H1 (cell line): Measurements from ENCODE around the gene TRAPPC6A. TPM values are rescaled to one million over a fixed set of nuclear protein-coding genes. Genes with fewer than 3 reads are reported as not detected.

Source experiments
- CTCF ChIA-PET: fragments of 300-600 bp; sonication (Branson Sonifier 250); formaldehyde crosslinking; loops from one replicate; lab custom pipeline; 2021; ENCODE audit not compliant: partially characterized antibody; lab: Charles Lee
- POLR2A ChIA-PET: fragments of 300-600 bp; sonication (Branson Sonifier 250); formaldehyde crosslinking; loops from one replicate; lab custom pipeline; 2021; ENCODE audit warnings: inconsistent platforms; ENCODE audit not compliant: partially characterized antibody; lab: Charles Lee
- DNase-seq, 2 experiments: peaks; one replicate each; pipeline versions ENCODE4 v3.0.0 to v3.0.0-alpha.2; 2010 to 2022; ENCODE audit warnings: low spot score in 2 of 2, low read depth in 1 of 2, mixed read lengths in 1 of 2
- FAIRE-seq: peaks from 2 replicates; lab custom pipeline; 2011; peaks lifted over from hg19 to GRCh38; lab: Jason Lieb, UNC
- H2AFZ ChIP-seq: 2 replicates; pipeline ENCODE4 v1.8.1; 2012; ENCODE audit warnings: low read length, inconsistent platforms
- H2AK5ac ChIP-seq: 2 replicates; pipeline ENCODE4 v1.6.1; 2013; ENCODE audit warnings: low read depth, low read length
- H2BK120ac ChIP-seq: replicated peaks from 2 replicates; pipeline ENCODE3; 2013; ENCODE audit warnings: low read depth, low read length, inconsistent platforms
- H2BK12ac ChIP-seq: 2 replicates; pipeline ENCODE4 v1.6.1; 2013; ENCODE audit warnings: low read depth, low read length
- H2BK15ac ChIP-seq: 2 replicates; pipeline ENCODE4 v1.6.1; 2013; ENCODE audit warnings: low read length
- H2BK20ac ChIP-seq: 2 replicates; pipeline ENCODE4 v1.6.1; 2013; ENCODE audit warnings: low read length
- H2BK5ac ChIP-seq: 2 replicates; pipeline ENCODE4 v1.6.1; 2013; ENCODE audit warnings: low read depth, low read length
- H3K14ac ChIP-seq: 2 replicates; pipeline ENCODE4 v1.6.1; 2013; ENCODE audit warnings: inconsistent platforms; ENCODE audit not compliant: insufficient read length
- H3K18ac ChIP-seq: 2 replicates; pipeline ENCODE4 v1.6.1; 2013; ENCODE audit warnings: low read length; ENCODE audit errors: extremely low read depth
- H3K23ac ChIP-seq: 2 replicates; pipeline ENCODE4 v1.6.1; 2013; ENCODE audit warnings: inconsistent platforms; ENCODE audit not compliant: insufficient read length
- H3K23me2 ChIP-seq: 2 replicates; pipeline ENCODE4 v1.6.1; 2013; ENCODE audit warnings: low read depth, low read length
- H3K27ac ChIP-seq: 2 replicates; pipeline ENCODE4 v1.6.1; 2011; ENCODE audit warnings: low read depth, low read length, inconsistent platforms
- H3K27me3 ChIP-seq, 4 experiments: replicated peaks in 1 of 4; 1 replicate in 1 of 4; 2 replicates in 3 of 4; pipeline versions ENCODE4 v1.6.1 to v1.8.1; 2011 to 2013; ENCODE audit warnings: low read length in 3 of 4, mild to moderate bottlenecking in 3 of 4, inconsistent platforms in 2 of 4, mixed read lengths in 2 of 4, moderate library complexity in 1 of 4; ENCODE audit not compliant: control insufficient read depth in 3 of 4, insufficient read depth in 3 of 4; ENCODE audit errors: extremely low read depth in 1 of 4
- H3K36me3 ChIP-seq, 4 experiments: 2 replicates each; pipeline versions ENCODE4 v1.6.1 to v1.8.1; 2011 to 2013; ENCODE audit warnings: mild to moderate bottlenecking in 4 of 4, low read length in 3 of 4, moderate library complexity in 2 of 4, control low read depth in 1 of 4, inconsistent platforms in 1 of 4; ENCODE audit not compliant: insufficient read depth in 4 of 4, control insufficient read depth in 2 of 4
- H3K4ac ChIP-seq: replicated peaks from 2 replicates; pipeline ENCODE3; 2013; ENCODE audit warnings: low read length, low read depth, mixed read lengths, inconsistent platforms; ENCODE audit not compliant: insufficient read length
- H3K4me1 ChIP-seq, 4 experiments: replicated peaks in 1 of 4; 1 replicate in 1 of 4; 2 replicates in 3 of 4; pipeline versions ENCODE4 v1.6.1 to v1.8.1; 2011 to 2013; ENCODE audit warnings: low read length in 3 of 4, inconsistent platforms in 2 of 4, mixed read lengths in 1 of 4; ENCODE audit not compliant: insufficient read depth in 4 of 4, control insufficient read depth in 3 of 4
- H3K4me2 ChIP-seq, 2 experiments: 2 replicates each; pipeline versions ENCODE4 v1.6.1 to v1.8.1; 2011 to 2013; ENCODE audit warnings: low read depth in 2 of 2, low read length in 2 of 2, control low read depth in 1 of 2, inconsistent platforms in 1 of 2, mild to moderate bottlenecking in 1 of 2; ENCODE audit not compliant: insufficient read depth in 1 of 2
- H3K4me3 ChIP-seq, 4 experiments: fragments of 200-600, 300-600 bp in 1 of 4; sonication (generic), shearing (Covaris generic), sonication (Bioruptor Twin) in 1 of 4; 2 replicates each; pipeline versions ENCODE4 v1.5.1 to v1.8.1; 2011 to 2016; ENCODE audit warnings: low read length in 4 of 4, low read depth in 3 of 4, control low read depth in 2 of 4, inconsistent platforms in 2 of 4, mild to moderate bottlenecking in 2 of 4, mixed read lengths in 1 of 4, moderate library complexity in 1 of 4; ENCODE audit not compliant: insufficient read depth in 2 of 4; ENCODE audit errors: extremely low read depth in 1 of 4
- H3K56ac ChIP-seq: replicated peaks from 2 replicates; pipeline ENCODE3; 2013; ENCODE audit warnings: low read depth, mild to moderate bottlenecking, mixed read lengths, low read length, inconsistent platforms; ENCODE audit not compliant: insufficient read length
- H3K79me1 ChIP-seq: 2 replicates; pipeline ENCODE4 v1.6.1; 2013; ENCODE audit warnings: low read depth, low read length, control low read depth
- H3K79me2 ChIP-seq, 2 experiments: 2 replicates each; pipeline versions ENCODE4 v1.6.1 to v1.8.1; 2012 to 2013; ENCODE audit warnings: low read length in 2 of 2, mild to moderate bottlenecking in 2 of 2, inconsistent platforms in 1 of 2; ENCODE audit not compliant: insufficient read depth in 2 of 2, control insufficient read depth in 1 of 2
- H3K9ac ChIP-seq, 4 experiments: replicated peaks in 1 of 4; 1 replicate in 1 of 4; 2 replicates in 3 of 4; pipeline versions ENCODE4 v1.6.1 to v1.8.1; 2011 to 2013; ENCODE audit warnings: low read depth in 3 of 4, low read length in 3 of 4, control low read depth in 2 of 4, mild to moderate bottlenecking in 2 of 4, moderate library complexity in 2 of 4, inconsistent platforms in 1 of 4; ENCODE audit errors: extremely low read depth in 1 of 4
- H3K9me3 ChIP-seq, 2 experiments: 2 replicates each; pipeline versions ENCODE4 v1.6.1 to v1.8.1; 2012 to 2013; ENCODE audit warnings: mild to moderate bottlenecking in 2 of 2, moderate library complexity in 2 of 2, control low read depth in 1 of 2, inconsistent platforms in 1 of 2, low read depth in 1 of 2, low read length in 1 of 2, mixed read lengths in 1 of 2; ENCODE audit not compliant: insufficient read depth in 2 of 2
- H4K20me1 ChIP-seq, 2 experiments: replicated peaks in 1 of 2; 2 replicates each; pipeline versions ENCODE3 to v1.8.1; 2011 to 2013; ENCODE audit warnings: inconsistent platforms in 2 of 2, low read length in 2 of 2, mild to moderate bottlenecking in 1 of 2; ENCODE audit not compliant: insufficient read depth in 2 of 2, control insufficient read depth in 1 of 2
- H4K5ac ChIP-seq: 2 replicates; pipeline ENCODE4 v1.6.1; 2013; ENCODE audit warnings: low read length, low read depth, mixed read lengths, inconsistent platforms; ENCODE audit not compliant: insufficient read length
- H4K8ac ChIP-seq: 2 replicates; pipeline ENCODE4 v1.8.0; 2013; ENCODE audit warnings: mild to moderate bottlenecking, moderate library complexity, low read length, inconsistent platforms; ENCODE audit not compliant: insufficient read depth; ENCODE audit errors: extremely low read depth
- H4K91ac ChIP-seq: replicated peaks from 2 replicates; pipeline ENCODE3; 2013; ENCODE audit warnings: low read length, mixed read lengths, inconsistent platforms; ENCODE audit not compliant: insufficient read length
- BACH1 ChIP-seq: IDR thresholded peaks from 2 replicates; pipeline ENCODE4 v1.6.1; 2012; ENCODE audit warnings: low read length, improper control_type of control experiment
- CBX5 ChIP-seq: fragments of 300-800, 300-1000 bp; sonication (generic); IDR thresholded peaks from 2 replicates; pipeline ENCODE4 v1.7.1; 2016; ENCODE audit warnings: antibody characterized with exemption, low read length, low read depth
- CHD1 ChIP-seq: IDR thresholded peaks from 2 replicates; pipeline ENCODE4 v1.6.1; 2012; ENCODE audit warnings: low read depth, low read length, improper control_type of control experiment
- CTBP2 ChIP-seq: IDR thresholded peaks from 2 replicates; pipeline ENCODE4 v1.7.0; 2011; ENCODE audit warnings: borderline replicate concordance, mild to moderate bottlenecking, moderate library complexity, mixed read lengths, low read length; ENCODE audit not compliant: insufficient read depth, insufficient read length
- EZH2 ChIP-seq: fragments of 200-600 bp; sonication (generic); IDR thresholded peaks from 2 replicates; pipeline ENCODE4 v1.7.1; 2012; ENCODE audit warnings: low read depth, mild to moderate bottlenecking, moderate library complexity, low read length, inconsistent platforms; ENCODE audit not compliant: severe bottlenecking
- GTF2F1 ChIP-seq: IDR thresholded peaks from 2 replicates; pipeline ENCODE4 v1.6.1; 2012; ENCODE audit warnings: low read depth, low read length, improper control_type of control experiment, borderline replicate concordance
- HDAC2 ChIP-seq, 2 experiments: fragments of 300-600 bp in 1 of 2; sonication (generic) in 1 of 2; IDR thresholded peaks; 2 replicates each; pipeline ENCODE4 v1.6.1; 2011 to 2012; ENCODE audit warnings: low read depth in 2 of 2, low read length in 2 of 2, mild to moderate bottlenecking in 2 of 2, moderate library complexity in 2 of 2, borderline replicate concordance in 1 of 2, inconsistent platforms in 1 of 2
- MAX ChIP-seq: IDR thresholded peaks from 2 replicates; pipeline ENCODE4 v1.6.1; 2012; ENCODE audit warnings: inconsistent platforms
- YY1 ChIP-seq: IDR thresholded peaks from 2 replicates; pipeline ENCODE4 v1.6.1; 2011; ENCODE audit warnings: low read depth, mild to moderate bottlenecking, low read length
- WGBS, 2 experiments: shearing (Covaris generic) in 1 of 2; methylation state at CpG; one replicate each; pipeline versions ENCODE4 v1.1.6 to v1.1.7; 2013 to 2015; ENCODE audit warnings: low lambda C conversion rate in 2 of 2, mixed read lengths in 2 of 2, inconsistent platforms in 1 of 2, low coverage in 1 of 2, missing lambda C conversion rate in 1 of 2; ENCODE audit not compliant: insufficient replicate concordance in 2 of 2, insufficient coverage in 1 of 2, insufficient read length in 1 of 2; ENCODE audit errors: extremely low coverage in 1 of 2, missing lambda C conversion rate in 1 of 2; 5-methylcytosine and 5-hydroxymethylcytosine counted together
- polyA plus RNA-seq, 7 experiments: library from polyadenylated mRNA; depleted of rRNA in 3 of 7; stranded (reverse) in 5 of 7; unstranded in 2 of 7; fragments of >200 nt in 5 of 7; fragments of 200-250 nt in 2 of 7; gene quantifications; 1 replicate in 5 of 7; 2 replicates in 1 of 7; 4 replicates in 1 of 7; pipeline versions ENCODE4 v1.2.1 to v1.2.3, GENCODE V29; 2011 to 2013; ENCODE audit warnings: missing spikeins in 2 of 7, mixed read lengths in 2 of 7
- total RNA-seq: library from RNA; stranded (reverse); fragmentation: NEBNext Ultra II Directional; extraction: Animal tissue kit (Norgen Biotek cat#: 25700); gene quantifications from 2 replicates; pipeline ENCODE4 v1.2.1, GENCODE V29; 2021
- TF ChIP-seq, protein P1 (sequence below), 3 experiments: IDR thresholded peaks; 1 replicate in 2 of 3; 2 replicates in 1 of 3; pipeline versions ENCODE4 v1.5.1 to v1.6.1; 2011; ENCODE audit warnings: low read length in 3 of 3, mild to moderate bottlenecking in 3 of 3, inconsistent platforms in 2 of 3, low read depth in 1 of 3, moderate library complexity in 1 of 3; ENCODE audit not compliant: insufficient read depth in 1 of 3; ENCODE audit errors: control extremely low read depth in 1 of 3

The TRAPPC6A gene
- total and polyA plus RNA-seq, 2 of the 8 experiments (the other 6 are each of a cell fraction or from before 2014, with no cell fraction given) = 31.8 to 130 TPM

- POLR2A ChIA-PET = interaction anchor here (1.1 to 3.6 kb wide), 4 partner anchors 9 to 77 kb away, joined by 3 to 14 read pairs (median 4); partner anchors contain the start of genes BLOC1S3 and NKPD1
- no peak overlapping the region for H2BK5ac ChIP-seq
- H3K56ac ChIP-seq = no peak overlapping the region
- no peak overlapping the region for H3K27ac ChIP-seq
- H3K14ac ChIP-seq = no peak overlapping the region
- H3K23me2 ChIP-seq = no peaks in the 10 kb centered on the region
- no peaks in the 10 kb centered on the region for H3K79me2 ChIP-seq
- no peak overlapping the region for H3K4me3 ChIP-seq
- H2BK15ac ChIP-seq = no peak overlapping the region
- H4K91ac ChIP-seq = no peak overlapping the region
- no peak overlapping the region for H3K4me2 ChIP-seq
- no peak overlapping the region for H2BK12ac ChIP-seq
- H3K9me3 ChIP-seq = no peaks in the 10 kb centered on the region
- no peak overlapping the region for H3K23ac ChIP-seq
- no peak overlapping the region for H3K18ac ChIP-seq
- H3K36me3 ChIP-seq = no peaks in the 10 kb centered on the region
- DNase-seq = no peak
- H3K4ac ChIP-seq = no peak overlapping the region
- peaks cover 3 to 13% of the 10 kb centered on the region in 2 experiments for H4K20me1 ChIP-seq
- H2AFZ ChIP-seq = no peak overlapping the region
- H4K8ac ChIP-seq = peak overlapping the region; percentile 57; the same call in 1 of the 2 replicates
- no peak overlapping the region for H4K5ac ChIP-seq
- H2BK120ac ChIP-seq = no peak overlapping the region
- H2BK20ac ChIP-seq = no peak overlapping the region
- H3K79me1 ChIP-seq = peaks cover 3% of the 10 kb centered on the region
- peaks cover 0 to 5% (median 0%) of the 10 kb centered on the region in 4 experiments; a peak in 3 of 7 replicates for H3K4me1 ChIP-seq
- 94% methylated on average over 4 of the region's 10 CpGs; no CpG with 5 or more reads in 1 of the 2 experiments for WGBS, 2 experiments
- no peak overlapping the region for H2AK5ac ChIP-seq
- CTCF ChIA-PET = interaction anchor here (0.9 to 1.6 kb wide), 4 partner anchors 9 to 31 kb away, joined by 3 to 7 read pairs (median 4); partner anchors contain the start of gene NKPD1
- FAIRE-seq = no peak
- no peak overlapping the region for H3K9ac ChIP-seq
- H3K27me3 ChIP-seq = no peaks in the 10 kb centered on the region
- TF ChIP-seq YY1 (no peak), CHD1 (no peak), CTBP2 (no peak), GTF2F1 (no peak), CBX5 (no peak), EZH2 (no peak), MAX (no peak), HDAC2 (IDR thresholded peaks at IDR 0.05; ENCODE audit: borderline replicate concordance in 1 of 2, low read depth in 2 of 2, low read length in 2 of 2) (no peak), BACH1 (no peak)
- TF ChIP-seq, protein P1, sequence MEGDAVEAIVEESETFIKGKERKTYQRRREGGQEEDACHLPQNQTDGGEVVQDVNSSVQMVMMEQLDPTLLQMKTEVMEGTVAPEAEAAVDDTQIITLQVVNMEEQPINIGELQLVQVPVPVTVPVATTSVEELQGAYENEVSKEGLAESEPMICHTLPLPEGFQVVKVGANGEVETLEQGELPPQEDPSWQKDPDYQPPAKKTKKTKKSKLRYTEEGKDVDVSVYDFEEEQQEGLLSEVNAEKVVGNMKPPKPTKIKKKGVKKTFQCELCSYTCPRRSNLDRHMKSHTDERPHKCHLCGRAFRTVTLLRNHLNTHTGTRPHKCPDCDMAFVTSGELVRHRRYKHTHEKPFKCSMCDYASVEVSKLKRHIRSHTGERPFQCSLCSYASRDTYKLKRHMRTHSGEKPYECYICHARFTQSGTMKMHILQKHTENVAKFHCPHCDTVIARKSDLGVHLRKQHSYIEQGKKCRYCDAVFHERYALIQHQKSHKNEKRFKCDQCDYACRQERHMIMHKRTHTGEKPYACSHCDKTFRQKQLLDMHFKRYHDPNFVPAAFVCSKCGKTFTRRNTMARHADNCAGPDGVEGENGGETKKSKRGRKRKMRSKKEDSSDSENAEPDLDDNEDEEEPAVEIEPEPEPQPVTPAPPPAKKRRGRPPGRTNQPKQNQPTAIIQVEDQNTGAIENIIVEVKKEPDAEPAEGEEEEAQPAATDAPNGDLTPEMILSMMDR (IDR thresholded peaks at IDR 0.05; ENCODE audit: control extremely low read depth in 1 of 3, insufficient read depth in 1 of 3, low read depth in 1 of 3, low read length in 3 of 3) = no peak
These were observed 8.4 kb downstream of the TRAPPC6A start for GRCh38 chr19:45169602-45170001.
